Measurements from ENCODE around the gene MYT1. TPM values are rescaled to one million over a fixed set of nuclear protein-coding genes. Genes with fewer than 3 reads are reported as not detected.

MYT1 gene
- polyA plus RNA-seq, 1 of the 3 experiments (the other 2 are of a cell fraction): 0.10 TPM

- TF ChIP-seq NRF1 (IDR thresholded peaks at IDR 0.05; ENCODE audit: low read depth, low read length): no peak
Measured at GRCh38 chr20:64148581-64148980, 15.7 kb upstream of the MYT1 start (continued).

DNA sequence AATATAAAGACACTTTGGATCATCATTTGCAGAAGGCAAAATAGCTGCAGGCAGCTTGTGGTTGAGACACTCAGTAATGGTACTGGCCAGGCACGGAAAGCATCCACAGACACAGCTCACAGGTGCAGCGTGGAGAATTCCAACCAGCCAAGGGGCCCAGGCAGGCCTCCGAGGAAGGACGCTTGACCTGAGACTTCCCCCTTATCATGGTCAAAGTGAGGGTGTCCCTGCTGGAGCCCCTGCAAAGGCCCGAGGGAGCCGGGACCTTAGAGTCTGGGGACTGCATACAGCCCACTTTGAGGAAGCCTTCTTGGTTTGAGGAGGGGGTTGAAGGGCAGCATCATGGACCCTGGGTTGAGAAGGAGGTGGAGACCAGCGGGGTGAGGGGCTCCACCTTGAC, 15.1 kb upstream of the MYT1 start:
- DNase-seq: no peak
- CTCF ChIA-PET: interaction anchor here (1.6 kb wide), 1 partner anchor 28 kb away, joined by 4 read pairs; no protein-coding TSS in a partner anchor
- Histone ChIP-seq H3K27me3 (ENCODE audit: insufficient read depth) (no peaks in the 10 kb centered on the region), H3K9me3 (no peaks in the 10 kb centered on the region), H4K20me1 (ENCODE audit: insufficient read depth) (no peaks in the 10 kb centered on the region), H2AFZ (ENCODE audit: low read depth) (no peak overlapping the region), H3F3A (replicated peaks; ENCODE audit: insufficient read depth) (no peaks in the 10 kb centered on the region), H3K79me2 (ENCODE audit: insufficient read depth) (no peaks in the 10 kb centered on the region), H3K36me3 (replicated peaks in 1 of 2; ENCODE audit: control insufficient read depth in 1 of 2, insufficient read depth in 2 of 2, low read length in 1 of 2) (no peaks in the 10 kb centered on the region), H3K9me2 (no peaks in the 10 kb centered on the region), H3K4me2 (no peak overlapping the region), H3K27ac (ENCODE audit: low read depth in 2 of 2, low read length in 1 of 2) (no peak overlapping the region), H3K4me1 (ENCODE audit: control insufficient read depth in 1 of 2, insufficient read depth in 2 of 2, low read depth in 1 of 2, low read length in 1 of 2) (peaks cover 0 to 33% of the 10 kb centered on the region in 2 experiments; a peak in 1 of 4 replicates), H3K4me3 (ENCODE audit: low read depth in 2 of 2, low read length in 1 of 2) (no peak overlapping the region), H3K9ac (no peak overlapping the region)
- WGBS (ENCODE audit: low lambda C conversion rate): 43% methylated on average over 7 of the region's 7 CpGs
- TF ChIP-seq NFIC (IDR thresholded peaks at IDR 0.05; ENCODE audit: borderline replicate concordance) (no peak), ELF1 (IDR thresholded peaks at IDR 0.05) (no peak), ZBTB33 (IDR thresholded peaks at IDR 0.05; ENCODE audit: borderline replicate concordance, low read depth) (no peak), FOSL2 (IDR thresholded peaks at IDR 0.05; ENCODE audit: borderline replicate concordance, low read depth) (no peak), CHD2 (IDR thresholded peaks at IDR 0.05; ENCODE audit: low read length, partially characterized antibody) (no peak)
- POLR2A ChIA-PET: no interaction called here

- TF ChIP-seq, protein P1, sequence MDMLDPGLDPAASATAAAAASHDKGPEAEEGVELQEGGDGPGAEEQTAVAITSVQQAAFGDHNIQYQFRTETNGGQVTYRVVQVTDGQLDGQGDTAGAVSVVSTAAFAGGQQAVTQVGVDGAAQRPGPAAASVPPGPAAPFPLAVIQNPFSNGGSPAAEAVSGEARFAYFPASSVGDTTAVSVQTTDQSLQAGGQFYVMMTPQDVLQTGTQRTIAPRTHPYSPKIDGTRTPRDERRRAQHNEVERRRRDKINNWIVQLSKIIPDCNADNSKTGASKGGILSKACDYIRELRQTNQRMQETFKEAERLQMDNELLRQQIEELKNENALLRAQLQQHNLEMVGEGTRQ (IDR thresholded peaks at IDR 0.05; ENCODE audit: borderline replicate concordance, low read depth, low read length): no peak
- no peak for TF ChIP-seq POLR2AphosphoS5 (IDR thresholded peaks at IDR 0.05; ENCODE audit: low read depth, low read length)
- TF ChIP-seq GABPA (IDR thresholded peaks at IDR 0.05; ENCODE audit: low read depth): no peak
- no peak for TF ChIP-seq TCF12 (IDR thresholded peaks at IDR 0.05)
- TF ChIP-seq GATA2 (CRISPR knock-in tag; IDR thresholded peaks at IDR 0.05): no peak
- TF ChIP-seq SIN3A (IDR thresholded peaks at IDR 0.05; ENCODE audit: borderline replicate concordance, low read depth, low read length): no peak
- no peak for TF ChIP-seq MEF2A (IDR thresholded peaks at IDR 0.05; ENCODE audit: borderline replicate concordance, low read depth)
- TF ChIP-seq, protein P2, sequence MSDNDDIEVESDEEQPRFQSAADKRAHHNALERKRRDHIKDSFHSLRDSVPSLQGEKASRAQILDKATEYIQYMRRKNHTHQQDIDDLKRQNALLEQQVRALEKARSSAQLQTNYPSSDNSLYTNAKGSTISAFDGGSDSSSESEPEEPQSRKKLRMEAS (IDR thresholded peaks at IDR 0.05; ENCODE audit: low read depth): no peak
- no peak for TF ChIP-seq ZBTB33 (IDR thresholded peaks at IDR 0.05; ENCODE audit: borderline replicate concordance, low read depth)
- no peak for TF ChIP-seq RCOR1 (IDR thresholded peaks at IDR 0.05; ENCODE audit: low read length)
- no peak for TF ChIP-seq PBX3 (IDR thresholded peaks at IDR 0.05)
- TF ChIP-seq EZH2phosphoT487 (IDR thresholded peaks at IDR 0.05; ENCODE audit: borderline replicate concordance, low read depth): no peak
- TF ChIP-seq NRF1 (IDR thresholded peaks at IDR 0.05; ENCODE audit: low read depth, low read length): no peak
- TF ChIP-seq ELF1 (IDR thresholded peaks at IDR 0.05): no peak
- DNase-seq: no peak
- H3K9me3 ChIP-seq: no peaks in the 10 kb centered on the region
- peaks cover 0 to 42% of the 10 kb centered on the region in 2 experiments; a peak in 1 of 4 replicates for H3K4me1 ChIP-seq (ENCODE audit: control insufficient read depth in 1 of 2, insufficient read depth in 2 of 2, low read depth in 1 of 2, low read length in 1 of 2)
- POLR2A ChIA-PET: no interaction called here
- CTCF ChIA-PET: no interaction called here
- H3K4me2 ChIP-seq: no peak overlapping the region
- no peak overlapping the region for H3K27ac ChIP-seq (ENCODE audit: low read depth in 2 of 2, low read length in 1 of 2)
- no peak overlapping the region for H2AFZ ChIP-seq (ENCODE audit: low read depth)
- no peaks in the 10 kb centered on the region for H3F3A ChIP-seq (replicated peaks; ENCODE audit: insufficient read depth)
- H3K36me3 ChIP-seq (replicated peaks in 1 of 2; ENCODE audit: control insufficient read depth in 1 of 2, insufficient read depth in 2 of 2, low read length in 1 of 2): no peaks in the 10 kb centered on the region
- 76% methylated on average over 26 of the region's 26 CpGs for WGBS (ENCODE audit: low lambda C conversion rate)
- H3K9ac ChIP-seq: no peak overlapping the region
- no peaks in the 10 kb centered on the region for H4K20me1 ChIP-seq (ENCODE audit: insufficient read depth)
- no peak overlapping the region for H3K4me3 ChIP-seq (ENCODE audit: low read depth in 2 of 2, low read length in 1 of 2)
- no peaks in the 10 kb centered on the region for H3K79me2 ChIP-seq (ENCODE audit: insufficient read depth)
- no peaks in the 10 kb centered on the region for H3K9me2 ChIP-seq
- H3K27me3 ChIP-seq (ENCODE audit: insufficient read depth): no peaks in the 10 kb centered on the region
Measured at GRCh38 chr20:64149809-64150560, 14.3 kb upstream of the MYT1 start.
